Activated T-cell treated with anti-CD3 and anti-CD28 coated beads, Interleukin-2, amount 50 U/mL, for 1 hour (primary cell): ENCODE data around the gene PARP15.
"Not testable (repeated sequence)": the region's sequence is repeated elsewhere in the genome, so short reads cannot be mapped to it uniquely, and the experiment has no call there.

ENCODE experiments used
- DNase-seq: peaks from one replicate; pipeline ENCODE4 v3.0.0-alpha.2; 2020

Gene PARP15

DNA sequence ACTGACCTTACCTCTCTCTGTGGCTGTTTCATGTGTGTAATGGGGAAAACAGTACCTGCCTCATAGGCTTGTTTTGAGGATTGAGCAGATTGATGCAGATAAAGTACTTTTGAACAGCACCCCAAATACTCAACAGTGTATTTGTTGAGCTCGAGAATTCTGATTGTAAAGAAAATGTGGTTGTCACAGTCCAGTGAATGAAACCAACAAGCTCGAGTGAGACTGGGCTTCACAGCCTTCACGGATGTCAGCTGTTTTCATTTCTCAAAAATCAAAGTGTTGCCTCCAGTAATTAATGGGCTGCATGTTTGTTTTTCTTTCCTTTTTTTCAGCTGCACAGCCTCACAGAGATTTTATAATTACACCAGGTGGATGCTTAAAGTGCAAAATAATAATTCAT is 43.7 kb downstream of the PARP15 start:
- DNase-seq, result no peak

DNA sequence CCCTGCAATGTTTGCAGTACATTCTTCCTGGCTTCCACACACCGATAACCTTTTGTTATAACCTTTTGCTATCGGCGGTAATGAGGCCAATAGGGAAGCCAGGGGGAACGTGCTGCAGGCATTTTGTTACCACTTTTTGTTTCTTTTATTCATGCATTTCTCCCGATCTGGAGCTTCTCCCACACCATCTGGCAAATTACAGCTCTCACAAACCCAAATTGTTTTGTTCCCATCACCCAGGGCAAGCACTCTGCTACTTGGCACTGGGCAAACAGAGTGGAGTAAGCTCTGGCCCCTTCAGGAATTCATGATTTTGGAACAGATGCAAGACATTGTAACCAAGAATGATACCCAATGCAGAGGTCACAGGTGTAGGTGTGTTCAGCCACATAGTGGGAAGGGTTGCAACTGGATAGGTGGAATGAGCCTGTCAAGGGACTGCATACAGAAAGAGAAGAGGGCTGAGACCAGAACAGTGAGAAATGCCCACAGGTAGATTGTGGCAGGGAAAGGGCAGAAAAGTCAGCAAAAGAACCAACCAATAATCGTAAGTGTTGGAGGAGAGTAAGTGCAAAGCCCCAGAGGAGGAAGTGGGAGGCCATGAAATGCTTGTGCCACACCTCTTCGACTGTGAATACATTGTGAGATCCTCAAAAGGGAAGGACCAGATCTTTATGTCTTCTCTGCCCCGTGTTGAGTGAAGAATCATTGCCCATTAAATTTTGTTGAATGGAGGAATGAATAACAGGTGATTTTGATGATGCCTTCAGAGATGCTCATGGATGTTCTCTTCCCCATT is 45.8 kb downstream of the PARP15 start:
- no peak for DNase-seq

DNA sequence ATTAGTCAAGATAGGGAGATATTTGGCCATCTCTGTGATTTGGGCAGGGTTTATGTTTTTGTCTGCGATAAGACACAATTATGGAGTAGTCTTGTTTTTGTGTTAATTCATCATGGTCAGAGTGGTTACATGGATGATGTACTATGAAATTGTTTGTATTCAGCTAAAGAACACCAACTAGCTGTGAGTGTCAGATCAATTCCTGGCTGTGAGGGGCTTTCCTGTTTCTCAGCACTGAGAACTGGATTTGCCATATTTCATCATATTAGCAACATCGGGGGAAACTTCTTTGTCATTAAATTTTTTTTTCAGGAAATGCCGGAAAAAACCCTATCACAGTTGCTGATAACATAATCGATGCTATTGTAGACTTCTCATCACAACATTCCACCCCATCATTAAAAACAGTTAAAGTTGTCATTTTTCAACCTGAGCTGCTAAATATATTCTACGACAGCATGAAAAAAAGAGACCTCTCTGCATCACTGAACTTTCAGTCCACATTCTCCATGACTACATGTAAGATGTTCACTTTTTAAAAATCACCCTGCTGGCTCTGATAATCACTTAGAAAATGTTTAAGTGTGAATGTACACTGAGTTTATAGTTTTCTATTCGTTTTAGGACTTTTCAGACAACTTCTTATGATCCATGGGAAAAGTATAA is 49.2 kb downstream of the PARP15 start:
- no peak for DNase-seq

DNA sequence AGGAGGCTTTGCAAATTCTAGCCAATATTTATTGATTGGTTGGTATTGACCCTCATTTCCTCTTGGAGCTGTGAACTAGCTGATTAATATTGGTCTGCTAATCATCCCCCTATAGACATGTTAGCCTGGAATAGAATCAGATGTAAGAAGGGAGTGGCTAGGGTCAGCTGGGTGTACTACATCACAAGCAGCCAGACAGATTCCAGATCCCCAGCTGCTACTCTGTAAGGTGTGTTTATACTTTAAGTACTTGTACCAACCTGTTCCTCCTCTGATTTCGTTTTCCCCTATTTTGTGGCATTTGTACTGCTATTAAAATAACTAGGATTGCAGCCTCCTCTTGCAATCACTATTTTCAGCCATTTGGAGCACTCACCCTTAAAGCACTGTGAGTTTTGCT is 49.9 kb downstream of the PARP15 start:
- no peak for DNase-seq

DNA sequence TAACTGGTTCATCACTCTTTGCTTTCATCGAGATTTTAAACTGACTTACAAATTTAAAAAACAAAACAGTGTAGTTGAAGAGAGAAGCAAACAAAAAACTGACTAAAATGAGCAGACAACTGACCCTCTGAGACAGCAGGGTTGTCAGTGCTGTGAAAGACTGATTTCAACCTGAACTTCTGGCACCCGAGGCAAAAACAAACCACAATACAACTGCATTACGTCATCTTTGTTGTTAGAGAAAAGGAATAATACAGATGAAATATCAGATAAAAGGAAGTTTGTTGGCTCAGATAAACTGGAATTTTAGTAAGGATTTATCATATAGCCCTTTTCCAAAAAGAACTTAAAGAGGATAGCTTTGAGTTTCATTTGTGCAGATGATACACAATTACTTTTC is 51.1 kb downstream of the PARP15 start:
- DNase-seq, result no peak

DNA sequence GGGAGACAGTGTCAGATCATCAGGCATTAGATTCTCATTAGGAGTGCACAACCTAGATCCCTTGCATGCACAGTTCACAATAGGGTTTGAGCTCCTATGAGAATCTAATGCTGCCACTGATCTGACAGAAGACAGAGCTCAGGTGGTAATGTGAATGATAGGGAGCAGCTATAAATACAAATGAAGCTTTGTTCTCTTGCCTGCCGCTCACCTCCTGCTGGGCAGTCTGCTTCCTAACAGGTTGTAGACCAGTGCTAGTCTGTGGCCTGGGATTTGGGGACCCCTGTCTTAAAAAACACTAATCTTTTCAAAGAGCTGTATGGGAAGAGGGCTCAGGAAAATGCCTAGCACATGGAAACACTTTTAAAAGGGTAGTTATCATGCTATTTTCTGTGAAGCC is 52.3 kb downstream of the PARP15 start:
- no peak for DNase-seq

DNA sequence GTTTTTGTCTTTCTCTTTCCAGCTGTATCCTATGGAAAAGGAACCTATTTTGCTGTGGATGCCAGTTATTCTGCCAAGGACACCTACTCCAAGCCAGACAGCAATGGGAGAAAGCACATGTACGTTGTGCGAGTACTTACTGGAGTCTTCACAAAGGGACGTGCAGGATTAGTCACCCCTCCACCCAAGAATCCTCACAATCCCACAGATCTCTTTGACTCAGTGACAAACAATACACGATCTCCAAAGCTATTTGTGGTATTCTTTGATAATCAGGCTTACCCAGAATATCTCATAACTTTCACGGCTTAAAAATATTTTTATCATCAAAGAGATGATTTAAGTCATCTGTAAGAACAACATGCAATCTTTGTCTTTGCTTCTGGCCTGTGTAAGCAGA is 58.3 kb downstream of the PARP15 start:
- DNase-seq, result no peak

DNA sequence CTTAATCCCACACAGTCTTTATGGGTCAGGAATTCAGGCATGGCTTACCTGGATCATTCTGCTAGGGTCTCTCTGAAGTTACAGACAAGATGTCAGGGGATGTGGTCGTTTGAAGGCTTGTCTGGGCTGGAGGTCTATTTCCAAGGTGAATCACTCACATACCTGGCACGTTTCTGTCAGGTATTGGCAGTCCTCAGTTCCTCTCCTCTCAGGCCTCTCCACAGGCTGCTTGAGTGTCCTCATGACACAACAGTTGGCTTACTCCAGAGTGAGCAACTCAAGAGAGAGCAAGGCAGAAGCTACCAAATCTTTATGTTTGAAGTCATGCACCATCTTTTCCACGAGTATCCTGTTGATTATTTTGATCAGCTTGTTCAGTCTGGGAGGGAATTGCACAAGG is 59.2 kb downstream of the PARP15 start:
- no peak for DNase-seq

DNA sequence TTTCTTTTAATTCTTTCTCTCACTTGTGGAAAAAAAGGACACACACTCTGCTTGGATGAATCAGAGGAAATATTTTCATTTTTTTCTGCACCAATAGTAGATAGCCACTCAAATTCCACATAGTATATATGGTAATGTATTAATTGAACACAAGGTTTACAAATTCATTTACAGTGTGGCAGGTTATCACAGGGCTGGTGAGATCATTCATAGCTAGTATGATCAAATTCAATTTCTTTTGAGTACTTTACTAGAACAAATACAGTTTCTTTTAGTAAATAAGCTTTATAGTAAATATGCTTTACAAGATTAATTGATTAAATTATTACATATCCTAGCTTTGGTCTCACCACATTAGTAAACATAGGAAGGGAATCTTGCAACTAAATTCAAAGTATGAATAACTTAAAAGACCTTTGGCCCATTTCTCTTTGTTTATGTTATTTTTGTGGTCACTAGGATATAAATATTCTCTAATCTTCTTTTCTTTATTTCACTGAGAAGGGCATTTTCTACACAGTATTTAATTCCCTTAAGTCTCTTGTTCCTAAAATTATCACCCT is 63.1 kb downstream of the PARP15 start:
- no peak for DNase-seq

DNA sequence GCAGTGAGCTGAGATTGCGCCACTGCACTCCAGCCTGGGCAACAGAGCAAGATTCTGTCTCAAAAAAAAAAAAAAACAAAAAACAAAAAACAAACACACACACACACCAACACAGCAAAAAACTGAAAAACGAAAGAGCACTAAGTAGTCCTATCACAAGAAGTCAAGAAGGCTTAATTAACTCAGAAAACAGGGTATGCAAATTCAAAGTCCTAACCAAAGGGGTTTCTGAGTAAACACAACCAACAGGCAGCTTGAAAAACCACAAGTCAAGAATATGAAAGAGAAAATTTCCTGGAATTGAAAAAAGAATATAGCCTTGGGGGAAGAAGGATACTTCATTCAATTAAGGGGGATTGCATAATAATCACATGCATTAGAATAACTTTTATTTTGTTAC is 65.5 kb downstream of the PARP15 start:
- DNase-seq, result no peak

DNA sequence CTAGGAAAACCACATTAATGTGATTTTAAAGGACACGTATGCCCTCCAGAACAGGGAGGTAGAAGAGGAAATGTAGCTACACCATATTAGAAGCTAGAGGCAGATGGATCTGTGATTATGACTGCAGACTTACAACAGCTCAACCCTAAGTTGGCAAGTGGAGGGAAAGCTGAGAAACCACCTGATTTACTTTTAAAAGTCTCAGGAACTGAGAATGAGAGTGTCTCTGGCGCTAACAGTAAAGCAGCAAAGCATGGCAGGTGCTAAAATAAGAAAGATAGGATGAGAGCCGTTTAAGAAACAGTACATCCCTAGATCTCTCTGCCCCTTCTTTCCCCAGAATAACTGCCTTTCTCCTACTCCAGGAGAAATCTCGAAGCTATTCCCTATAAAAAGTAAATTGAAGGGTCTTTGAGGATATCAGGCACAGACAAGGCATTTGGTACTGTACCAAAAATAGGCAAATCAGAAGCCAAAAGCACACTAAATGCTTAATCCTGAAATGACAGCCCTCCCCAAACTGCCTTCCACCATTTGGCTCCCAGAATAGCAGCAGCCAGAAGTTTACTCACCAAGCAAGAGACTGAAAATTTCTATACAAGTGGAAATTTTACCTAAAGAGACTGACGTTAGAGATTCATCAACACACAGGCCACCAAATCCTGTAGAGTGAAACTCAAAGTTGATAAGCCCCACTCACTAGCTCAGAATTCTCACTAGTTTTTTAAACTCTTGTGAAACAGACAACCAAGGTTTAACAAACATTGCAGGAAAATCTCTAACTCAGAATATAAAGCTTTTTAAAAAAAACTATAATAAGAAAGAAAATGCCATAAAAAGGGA is 68.9 kb downstream of the PARP15 start:
- no peak for DNase-seq

DNA sequence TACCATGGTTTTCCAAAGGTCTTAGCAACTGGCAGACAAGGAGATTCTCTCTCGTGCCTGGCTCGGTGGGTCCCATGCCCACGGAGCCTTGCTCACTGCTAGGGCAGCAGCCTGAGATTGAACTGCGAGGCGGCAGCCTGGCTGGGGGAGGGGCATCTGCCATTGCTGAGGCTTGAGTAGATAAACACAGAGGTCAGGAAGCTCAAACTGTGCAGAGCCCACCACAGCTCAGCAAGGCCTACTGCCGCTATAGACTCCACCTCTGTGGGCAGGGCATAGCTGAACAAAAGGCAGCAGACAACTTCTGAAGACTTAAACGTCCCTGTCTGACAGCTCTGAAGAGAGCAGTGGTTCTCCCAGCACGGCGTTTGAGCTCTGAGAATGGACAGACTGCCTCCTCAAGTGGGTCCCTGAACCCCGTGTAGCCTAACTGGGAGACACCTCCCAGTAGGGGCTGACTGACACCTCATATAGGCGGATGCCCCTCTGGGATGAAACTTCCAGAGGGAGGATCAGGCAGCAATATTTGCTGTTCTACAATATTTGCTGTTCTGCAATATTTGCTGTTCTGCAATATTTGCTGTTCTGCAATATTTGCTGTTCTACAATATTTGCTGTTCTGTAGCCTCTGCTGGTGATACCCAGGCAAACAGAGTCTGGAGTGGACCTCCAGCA is 73.9 kb downstream of the PARP15 start:
- DNase-seq, result not testable (repeated sequence)

DNA sequence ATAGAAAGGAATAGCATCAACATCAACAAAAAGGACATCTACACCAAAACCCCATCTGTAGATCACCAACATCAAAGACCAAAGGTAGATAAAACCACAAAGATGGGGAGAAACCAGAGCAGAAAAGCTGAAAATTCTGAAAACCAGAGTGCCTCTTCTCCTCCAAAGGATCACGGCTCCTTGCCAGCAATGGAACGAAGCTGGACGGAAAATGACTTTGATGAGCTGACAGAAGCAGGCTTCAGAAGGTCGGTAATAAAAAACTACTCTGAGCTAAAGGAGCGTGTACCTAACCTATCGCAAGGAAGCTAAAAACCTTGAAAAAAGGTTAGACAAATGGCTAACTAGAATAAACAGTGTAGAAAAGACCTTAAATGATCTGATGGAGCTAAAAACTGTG is 74.5 kb downstream of the PARP15 start:
- DNase-seq, result not testable (repeated sequence)

DNA sequence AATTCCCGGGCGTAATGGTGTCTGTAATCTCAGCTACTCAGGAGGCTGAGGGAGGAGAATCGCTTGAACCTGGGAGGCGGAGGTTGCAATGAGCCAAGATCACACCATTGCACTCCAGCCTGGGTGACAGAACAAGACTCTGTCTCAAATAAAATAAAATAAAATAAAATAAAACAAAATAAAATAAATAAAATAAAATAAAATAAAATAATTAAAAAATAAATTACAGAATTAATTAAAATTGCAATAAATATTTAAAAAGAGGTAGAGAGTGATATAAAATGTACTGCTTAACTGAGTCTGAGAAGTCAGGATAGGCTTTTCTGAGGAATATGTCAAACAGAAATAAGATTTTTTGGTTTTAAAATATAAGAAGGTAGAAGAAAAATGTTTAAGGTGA is 80.9 kb downstream of the PARP15 start:
- not testable (repeated sequence) for DNase-seq

DNA sequence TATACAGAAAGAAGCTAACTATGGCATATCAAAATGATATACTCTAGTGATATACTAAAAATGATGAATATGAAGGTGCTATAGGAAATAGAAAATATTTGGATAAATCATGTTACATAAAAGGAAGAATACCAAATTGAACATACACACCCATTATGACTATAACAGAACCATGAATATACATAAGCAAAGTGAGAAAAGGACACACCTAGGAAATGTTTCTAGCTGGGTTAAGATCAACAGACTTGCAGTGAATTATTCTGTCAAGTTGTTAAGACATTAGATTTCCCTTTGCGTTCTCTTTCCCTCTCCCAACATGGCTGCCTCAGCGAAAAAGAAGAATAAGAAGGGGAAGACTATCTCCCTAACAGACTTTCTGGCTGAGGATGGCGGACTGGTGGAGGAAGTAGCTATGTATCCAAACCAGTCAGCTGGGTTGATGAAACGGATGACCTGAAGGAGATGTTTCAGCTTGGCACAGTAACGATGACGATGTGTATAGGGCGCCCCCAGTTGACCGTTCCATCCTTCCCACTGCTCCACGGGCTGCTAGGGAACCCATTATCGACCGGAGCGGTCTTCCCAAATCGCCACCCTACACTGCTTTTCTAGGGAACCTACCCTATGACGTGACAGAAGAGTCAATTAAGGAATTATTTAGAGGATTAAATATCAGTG is 83.0 kb downstream of the PARP15 start:
- DNase-seq, result no peak

DNA sequence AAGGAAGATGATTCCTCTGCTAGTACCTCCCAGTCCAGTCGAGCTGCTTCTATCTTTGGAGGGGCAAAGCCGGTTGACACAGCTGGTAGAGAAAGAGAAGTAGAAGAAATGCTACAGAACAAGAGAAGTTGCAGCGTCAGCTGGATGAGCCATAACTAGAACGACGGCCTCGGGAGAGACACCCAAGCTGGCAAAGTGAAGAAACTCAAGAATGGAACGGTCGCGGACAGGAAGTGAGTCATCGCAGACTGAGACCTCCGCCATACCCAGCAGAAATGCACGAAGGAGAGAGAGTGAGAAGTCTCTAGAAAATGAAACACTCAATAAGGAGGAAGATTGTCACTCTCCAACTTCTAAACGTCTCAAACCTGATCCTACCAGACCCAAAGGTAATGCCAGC is 84.2 kb downstream of the PARP15 start:
- no peak for DNase-seq

DNA sequence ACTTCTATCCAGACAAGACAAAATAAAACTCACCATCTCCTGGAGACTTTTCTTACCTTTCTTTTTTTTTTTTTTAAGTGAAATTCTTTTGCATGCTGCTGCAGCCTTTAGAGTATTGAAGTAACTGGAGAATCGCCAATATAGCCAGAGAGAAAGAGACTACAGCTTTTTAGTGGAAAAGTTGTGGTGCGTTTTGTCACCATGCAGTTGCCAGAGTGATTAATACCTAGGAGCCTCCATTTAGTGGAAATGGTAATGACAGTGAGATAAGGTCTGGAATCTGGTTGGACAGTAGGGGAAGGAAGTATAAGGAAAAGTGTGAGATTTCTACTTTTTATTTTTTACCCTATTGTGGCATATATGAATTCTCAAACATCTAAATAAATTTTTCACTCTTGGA is 85.1 kb downstream of the PARP15 start:
- no peak for DNase-seq

DNA sequence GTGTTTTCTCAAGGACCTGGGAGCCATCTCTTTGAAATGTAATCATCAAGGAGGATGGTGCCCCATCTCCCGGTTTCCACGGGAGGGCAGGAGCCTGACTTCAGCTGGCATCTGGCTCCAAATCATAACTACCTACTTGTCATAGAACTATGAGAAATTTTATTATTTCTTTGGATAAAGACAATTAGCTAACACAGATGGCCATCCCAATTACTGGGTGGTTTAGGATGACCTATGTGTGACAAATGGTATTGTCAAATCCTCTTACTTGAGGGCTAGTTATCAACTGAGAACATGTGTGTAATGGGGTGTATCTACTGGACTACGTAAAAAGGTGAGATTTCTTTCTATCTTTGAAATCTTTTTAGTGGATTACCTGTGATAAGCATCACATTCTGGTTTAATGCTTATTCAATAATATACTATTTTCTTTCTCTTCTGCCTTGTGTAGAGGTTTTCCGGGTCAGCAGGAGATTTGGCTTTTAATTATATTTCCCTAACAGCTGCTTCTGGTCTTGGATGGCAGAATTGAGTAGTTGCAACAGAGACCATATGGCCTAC is 87.9 kb downstream of the PARP15 start:
- no peak for DNase-seq

DNA sequence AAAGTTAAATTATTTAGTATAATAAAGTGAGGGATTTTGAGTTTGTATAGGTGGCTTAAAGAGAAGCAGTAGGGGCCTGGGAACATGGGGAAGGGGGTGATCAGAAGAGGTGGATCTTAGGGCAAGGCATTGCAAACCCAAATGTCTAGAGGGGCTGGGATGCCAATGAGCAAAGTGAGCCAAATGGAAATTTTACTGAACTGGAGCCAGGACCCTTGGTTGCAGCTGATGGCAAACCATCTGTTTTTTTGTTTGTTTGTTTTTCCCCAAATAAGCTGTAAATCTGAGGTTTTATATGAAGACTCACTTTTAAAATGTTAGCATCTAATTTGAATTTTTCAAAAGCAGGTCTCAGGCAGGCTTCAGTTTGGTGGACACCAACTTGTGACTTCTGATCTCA is 88.4 kb downstream of the PARP15 start:
- DNase-seq, result no peak

DNA sequence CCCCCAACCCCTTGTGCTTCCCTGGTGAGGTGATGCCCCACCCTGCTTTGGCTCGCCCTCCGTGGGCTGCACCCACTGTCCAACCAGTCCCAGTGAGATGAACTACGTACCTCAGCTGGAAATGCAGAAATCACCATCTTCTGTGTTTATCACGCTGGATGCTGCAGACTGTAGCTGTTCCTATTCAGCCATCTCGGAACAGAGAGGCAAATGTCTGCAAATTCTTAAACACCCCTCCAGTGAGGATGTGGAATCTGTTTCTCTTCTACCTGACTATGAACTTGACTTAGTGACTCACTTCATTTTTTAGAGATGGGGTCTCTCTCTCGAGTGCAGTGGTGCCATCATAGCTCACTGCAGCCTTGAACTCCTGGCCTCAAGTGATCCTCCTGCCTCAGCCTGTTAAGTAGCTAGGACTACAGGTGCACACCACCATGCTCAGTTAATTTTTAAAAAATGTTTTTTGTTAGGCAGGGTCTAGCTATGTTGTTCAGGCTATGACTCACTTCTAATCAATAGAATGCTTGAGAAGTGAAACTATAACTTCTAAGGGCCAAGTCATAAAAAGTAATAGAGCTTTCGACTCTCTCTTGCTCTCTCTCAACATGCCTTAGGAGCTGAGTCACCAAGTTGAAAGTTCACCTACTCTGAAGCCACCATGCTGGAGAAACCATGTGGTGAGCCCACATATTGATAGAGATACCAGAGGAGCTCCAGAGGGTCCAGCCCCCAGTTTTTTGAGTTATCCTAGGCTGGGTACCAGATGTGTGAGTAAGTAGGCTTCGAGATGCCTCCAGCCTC is 91.7 kb downstream of the PARP15 start:
- DNase-seq, result no peak

DNA sequence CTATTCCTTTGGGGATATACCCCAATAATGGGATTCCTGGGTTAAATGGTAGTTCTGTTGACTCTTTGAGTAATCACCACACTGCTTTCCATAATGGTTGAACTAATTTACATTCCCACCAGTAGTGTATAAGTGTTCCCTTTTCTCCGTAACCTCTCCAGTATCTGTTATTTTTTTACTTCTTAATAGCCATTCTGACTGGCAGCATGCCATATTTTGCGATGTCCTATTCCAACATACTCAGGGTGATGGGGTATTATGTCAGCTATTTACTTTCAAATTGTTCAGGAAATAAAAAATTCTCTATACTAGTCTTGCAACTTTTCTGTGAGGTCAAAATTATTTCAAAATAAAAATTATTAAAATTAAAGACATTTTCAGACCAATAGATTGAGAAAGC is 94.1 kb downstream of the PARP15 start:
- no peak for DNase-seq
